ENCODE data around the gene SLC35A1. TPM values are rescaled to one million over a fixed set of nuclear protein-coding genes. Genes with fewer than 3 reads are reported as not detected.
A peak's percentile ranks its signal among the peaks of the same experiment; 100 is the strongest.

The SLC35A1 gene
- total RNA-seq, 1 donor from 2014 or later, result 9.1 TPM

DNA sequence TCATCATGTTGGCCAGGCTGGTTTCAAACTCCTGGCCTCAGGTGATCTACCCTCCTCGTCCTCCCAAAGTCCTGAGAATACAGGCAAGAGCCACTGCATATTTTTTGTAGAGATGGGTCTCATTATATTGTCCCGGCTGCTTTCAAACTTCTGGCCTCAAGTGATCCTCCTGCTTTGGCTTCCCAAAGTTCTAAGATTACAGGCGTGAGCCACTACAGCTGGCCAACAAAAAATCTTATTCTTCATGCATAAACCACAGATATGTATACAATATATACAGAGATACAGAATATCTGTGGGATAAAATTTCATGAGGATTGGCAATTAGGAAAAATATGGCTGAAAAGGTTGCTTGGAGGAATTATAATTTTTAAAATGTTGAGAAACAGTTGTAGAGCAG, 49.9 kb downstream of the SLC35A1 start:
- DNase-seq (ENCODE audit: low spot score) (no peak), ATAC-seq (no peak)

DNA sequence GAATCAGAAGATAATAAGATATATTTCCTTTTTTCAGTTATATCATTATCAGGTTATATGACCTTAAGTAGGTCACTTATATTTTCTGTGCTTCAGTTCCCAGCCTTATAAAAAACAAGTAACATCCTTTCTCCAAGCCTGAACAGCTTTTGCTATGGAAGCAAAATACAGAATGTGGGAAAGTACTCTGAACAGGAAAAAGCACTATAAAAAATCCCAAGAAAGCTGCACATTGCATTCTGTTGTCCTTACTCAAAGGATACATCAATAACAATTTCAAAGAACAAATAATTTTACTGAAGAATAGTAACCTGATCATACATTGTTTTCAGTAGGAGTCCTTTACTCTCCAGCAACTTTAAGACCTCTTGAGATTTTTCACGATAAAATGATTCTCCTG, 56.4 kb downstream of the SLC35A1 start:
- no peak for DNase-seq (ENCODE audit: low spot score)
- ATAC-seq, result no peak

DNA sequence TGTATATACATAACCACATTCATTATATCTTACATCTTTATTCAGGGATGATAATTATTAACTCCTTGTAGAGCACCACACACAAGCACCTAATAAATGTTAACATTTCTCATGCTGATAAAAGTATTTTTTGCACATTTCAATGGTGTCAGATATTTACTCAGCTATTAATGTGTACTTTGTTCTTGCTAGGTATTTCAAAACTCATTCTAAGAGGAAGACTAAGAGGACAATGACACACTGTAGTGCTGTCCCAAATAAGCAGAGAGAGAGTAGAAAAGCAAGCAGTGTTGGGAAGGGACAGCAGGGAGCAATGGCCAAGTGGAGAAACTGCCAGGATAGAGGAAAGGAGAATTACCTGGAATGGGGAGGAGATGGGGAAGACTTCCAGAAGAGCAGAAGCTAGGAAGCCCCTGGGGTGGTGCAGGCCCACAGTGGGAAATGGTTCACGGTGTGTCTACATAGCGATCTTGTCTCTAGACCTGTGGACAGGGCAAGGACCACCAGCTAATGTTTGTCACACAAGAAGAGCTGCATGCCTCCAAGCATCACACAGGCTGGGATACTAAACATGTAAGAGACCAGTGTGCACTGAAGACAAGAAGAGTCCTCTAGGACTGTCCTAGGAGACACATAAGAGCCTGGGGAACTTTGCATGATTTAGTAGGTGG, 61.7 kb downstream of the SLC35A1 start:
- no peak for DNase-seq (ENCODE audit: low spot score)
- ATAC-seq, result peak; percentile 97

DNA sequence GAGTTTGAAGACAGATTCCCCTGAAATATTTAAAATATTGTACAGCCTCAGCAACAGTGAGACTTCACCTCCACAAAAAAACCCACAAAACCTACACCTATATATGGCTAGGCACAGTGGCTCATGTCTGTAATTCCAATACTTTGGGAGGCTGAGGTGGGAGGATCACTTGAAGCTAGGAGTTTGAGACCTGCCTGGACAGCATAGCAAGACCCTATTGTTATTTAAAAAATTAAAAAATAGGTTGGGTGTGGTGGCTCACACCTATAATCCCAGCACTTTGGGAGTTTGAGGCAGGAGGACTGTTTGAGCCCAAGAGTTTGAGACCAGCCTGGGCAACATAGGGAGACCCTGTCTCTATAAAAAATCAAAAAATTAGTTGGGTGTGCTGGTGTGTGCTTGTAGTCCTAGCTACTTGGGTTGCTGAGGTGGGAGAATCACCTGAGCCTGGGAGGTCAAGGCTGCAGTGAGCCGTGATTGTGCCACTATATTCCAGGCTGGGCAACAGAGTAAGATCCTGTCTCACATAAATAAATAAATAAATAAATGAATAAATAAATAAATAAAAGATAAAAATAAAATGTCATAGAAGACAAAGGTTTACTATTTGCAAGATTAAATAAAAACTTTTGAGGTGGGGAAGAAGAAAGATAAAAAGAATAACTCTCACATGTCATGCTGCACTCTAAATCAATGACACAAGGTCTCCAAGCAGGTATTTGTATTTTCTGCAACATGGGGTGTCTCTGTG, 65.9 kb downstream of the SLC35A1 start:
- DNase-seq (ENCODE audit: low spot score) (no peak), ATAC-seq (no peak)

DNA sequence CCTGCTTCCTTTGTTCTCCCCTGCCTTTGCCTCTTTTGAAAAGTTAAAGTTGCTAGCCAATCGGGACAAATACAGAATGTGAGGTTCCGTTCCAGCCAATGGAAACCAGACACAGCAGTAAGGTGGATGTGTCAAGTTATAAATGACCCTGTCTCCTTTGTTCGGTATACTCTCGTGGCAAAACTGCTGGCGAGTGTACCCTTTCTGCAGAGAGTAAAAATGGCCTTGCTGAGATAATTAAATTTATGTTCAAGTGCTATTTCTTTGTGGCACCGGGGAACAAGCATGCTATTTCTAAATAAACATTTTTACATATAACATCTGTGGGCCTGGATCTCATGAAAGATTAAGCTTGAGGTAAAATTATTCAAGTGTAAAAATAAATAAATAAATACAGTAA, 66.8 kb downstream of the SLC35A1 start:
- DNase-seq (ENCODE audit: low spot score), result no peak

DNA sequence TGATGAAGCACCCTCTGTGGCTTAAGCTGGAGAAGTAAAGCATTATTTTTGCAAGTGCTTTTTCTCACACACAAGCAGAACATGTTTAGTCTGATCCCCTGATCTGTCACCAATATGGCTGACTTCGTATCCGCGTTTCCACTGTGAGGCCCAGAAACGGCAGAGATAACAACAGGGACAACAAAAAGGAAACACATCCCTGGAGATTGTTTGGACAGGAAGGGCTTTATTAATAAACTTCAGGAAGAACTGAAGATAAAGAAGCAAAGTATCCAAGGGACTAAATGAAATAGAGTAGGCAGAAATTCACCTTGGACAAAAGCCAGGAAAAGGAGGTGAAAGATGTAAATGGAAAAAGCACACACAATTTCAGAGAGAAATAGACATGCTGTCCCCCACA, 67.8 kb downstream of the SLC35A1 start:
- DNase-seq (ENCODE audit: low spot score), result no peak
- ATAC-seq, result peak; percentile 52

More for the DNA sequence above, 66.8 kb downstream of the SLC35A1 start:
- ATAC-seq, result no peak

DNA sequence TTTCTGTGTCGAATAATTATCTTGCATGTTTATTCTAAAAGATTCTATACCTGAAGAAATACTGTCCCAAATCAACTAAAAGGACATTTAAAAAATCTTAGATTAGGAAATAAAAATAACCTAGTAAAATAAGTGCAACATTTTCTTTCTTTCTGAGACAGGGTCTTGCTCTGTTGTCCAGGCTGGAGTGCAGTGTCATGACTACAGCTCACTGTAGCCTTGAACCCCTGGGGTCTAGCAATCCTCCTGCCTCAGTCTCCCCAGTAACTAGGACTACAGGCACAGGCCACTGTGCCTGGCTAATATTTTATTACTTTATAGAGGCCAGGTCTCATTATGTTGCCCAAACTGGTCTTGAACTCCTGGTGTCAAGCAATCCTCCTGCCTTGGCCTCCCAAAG, 68.3 kb downstream of the SLC35A1 start:
- no peak for ATAC-seq

DNA sequence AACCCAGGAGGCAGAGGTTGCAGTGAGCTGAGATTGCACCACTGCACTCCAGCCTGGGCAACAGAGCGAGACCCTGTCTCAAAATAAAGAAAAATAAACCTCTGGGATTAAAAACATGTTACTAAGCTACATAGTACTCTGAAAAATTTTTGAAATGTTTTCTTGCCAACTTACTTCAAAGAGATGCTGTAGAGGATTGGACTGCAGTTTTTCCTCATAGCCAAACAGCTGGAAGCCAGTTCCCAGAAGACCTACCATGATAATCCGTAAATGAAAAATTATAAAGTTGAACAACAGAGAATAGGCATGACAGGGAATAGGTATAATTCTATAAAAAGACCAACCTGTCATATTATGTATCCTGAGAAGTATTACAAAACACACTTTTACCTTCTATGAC, 69.0 kb downstream of the SLC35A1 start:
- DNase-seq (ENCODE audit: low spot score), result no peak
- no peak for ATAC-seq

More for the DNA sequence above, 68.3 kb downstream of the SLC35A1 start:
- no peak for DNase-seq (ENCODE audit: low spot score)

DNA sequence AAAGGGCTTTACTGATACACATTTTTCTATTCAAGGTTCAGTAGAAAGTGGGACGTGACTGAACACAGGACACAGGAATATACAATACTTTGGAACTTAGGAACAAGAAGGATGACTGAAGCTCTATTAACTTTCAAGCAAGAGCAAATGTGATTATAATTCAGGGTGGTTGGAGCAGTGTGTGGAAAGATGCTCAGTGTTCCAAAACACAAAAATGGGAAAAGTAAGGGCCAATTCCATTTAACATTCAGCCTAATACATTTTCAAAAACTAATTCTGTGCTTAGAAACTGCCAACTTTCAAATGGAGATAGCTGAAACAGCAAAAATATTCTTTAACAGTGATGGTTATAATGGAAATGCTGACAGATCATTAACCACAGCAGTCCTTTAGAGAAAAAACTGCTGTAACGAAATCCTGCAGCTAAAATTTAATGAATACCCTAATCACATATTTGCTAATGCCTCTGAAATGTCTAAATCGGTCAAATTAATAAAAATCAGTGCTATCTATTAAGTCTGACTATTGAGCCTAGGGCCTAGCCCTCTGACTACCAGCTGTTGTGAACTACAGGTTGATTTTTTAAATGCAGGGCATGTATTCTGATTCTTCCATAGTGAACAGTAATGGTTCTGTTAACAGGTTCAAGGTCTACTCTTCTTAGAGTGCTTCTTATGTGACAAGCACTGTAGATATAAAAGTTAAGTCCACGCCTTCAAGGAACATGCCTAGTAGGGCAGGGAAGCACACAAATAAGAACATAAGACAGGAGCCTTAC, 71.1 kb downstream of the SLC35A1 start:
- ATAC-seq, result no peak
- no peak for DNase-seq (ENCODE audit: low spot score)

DNA sequence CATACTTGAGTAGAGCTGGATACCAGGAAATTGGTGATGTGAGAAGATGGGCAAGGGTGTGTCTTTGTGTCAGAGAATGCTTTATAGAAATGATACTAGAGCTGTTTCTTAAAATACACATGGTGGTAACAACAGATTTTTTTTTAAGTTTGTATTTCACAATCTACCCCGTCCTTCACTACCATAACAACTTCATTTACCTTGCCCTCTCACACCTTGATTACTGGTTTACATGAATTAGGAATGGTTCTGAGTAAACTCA, 71.6 kb downstream of the SLC35A1 start:
- ATAC-seq (no peak), DNase-seq (ENCODE audit: low spot score) (no peak)

DNA sequence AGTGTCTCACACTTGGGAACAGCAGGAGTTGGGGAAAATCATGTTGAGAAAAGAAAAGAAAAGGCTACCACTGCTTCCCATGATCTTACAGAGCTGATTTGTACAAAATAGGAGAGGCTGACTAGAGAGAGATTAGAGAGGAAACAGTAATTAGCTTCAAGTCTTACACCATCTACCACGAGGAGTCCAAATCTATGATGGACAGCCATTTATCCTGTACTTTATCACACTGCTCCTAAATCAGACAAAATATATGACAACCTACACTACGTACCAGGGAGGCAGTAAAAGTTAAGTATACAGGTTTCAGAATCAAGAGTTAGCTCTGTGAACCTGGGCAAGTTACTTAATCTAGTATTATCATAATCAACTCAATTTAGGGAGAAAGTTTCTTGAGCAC, 79.0 kb downstream of the SLC35A1 start:
- ATAC-seq, result no peak

DNA sequence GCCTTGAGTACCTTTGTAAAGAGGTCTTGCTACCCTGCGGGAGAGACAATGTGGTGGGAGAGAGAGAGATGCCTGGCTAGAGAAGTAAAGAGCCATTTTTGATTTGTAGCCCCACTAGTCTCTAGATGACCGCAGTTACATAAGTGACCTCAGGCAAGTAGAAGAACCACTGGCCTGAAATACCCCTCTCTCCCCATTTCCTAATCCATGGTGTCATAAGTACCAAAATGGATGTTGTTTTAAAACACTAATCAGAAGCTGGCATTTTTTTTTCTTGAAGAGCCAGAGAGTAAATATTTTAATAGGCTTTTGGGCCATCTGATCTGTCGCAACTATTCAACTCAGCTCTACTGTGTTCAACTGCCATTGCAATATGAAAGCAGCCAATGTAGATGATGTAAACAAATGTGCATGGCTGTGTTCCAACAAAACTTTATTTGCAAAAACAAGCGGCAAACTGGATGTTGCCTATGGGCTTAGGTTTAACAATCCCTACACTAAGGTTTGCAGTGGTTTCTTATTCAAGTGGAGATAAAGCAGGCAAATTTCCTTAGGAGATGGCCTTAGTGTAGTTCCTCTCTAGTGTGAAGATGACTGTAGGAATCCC, 80.5 kb downstream of the SLC35A1 start:
- ATAC-seq (peak; percentile 75), DNase-seq (ENCODE audit: low spot score) (no peak)

More for the DNA sequence above, 79.0 kb downstream of the SLC35A1 start:
- DNase-seq (ENCODE audit: low spot score), result no peak

DNA sequence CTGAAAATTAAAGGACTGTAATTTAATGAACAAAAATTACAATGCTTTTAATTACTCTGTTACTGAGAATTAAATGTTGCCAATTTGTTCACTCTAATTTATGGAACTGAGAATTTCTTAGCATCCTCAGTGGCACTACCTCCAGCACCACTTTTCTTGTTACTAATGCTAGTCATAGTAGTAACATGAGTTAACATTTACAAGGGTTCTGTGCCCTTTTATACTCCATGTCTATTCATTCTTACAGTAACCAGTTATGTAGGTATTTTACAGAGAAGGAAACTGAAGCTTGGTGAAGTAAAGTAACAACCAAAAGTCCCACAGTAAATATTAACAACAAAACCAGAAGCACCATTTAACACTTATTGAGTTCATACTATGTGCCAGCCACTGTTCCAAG, 82.7 kb downstream of the SLC35A1 start:
- DNase-seq (ENCODE audit: low spot score) (no peak), ATAC-seq (no peak)

DNA sequence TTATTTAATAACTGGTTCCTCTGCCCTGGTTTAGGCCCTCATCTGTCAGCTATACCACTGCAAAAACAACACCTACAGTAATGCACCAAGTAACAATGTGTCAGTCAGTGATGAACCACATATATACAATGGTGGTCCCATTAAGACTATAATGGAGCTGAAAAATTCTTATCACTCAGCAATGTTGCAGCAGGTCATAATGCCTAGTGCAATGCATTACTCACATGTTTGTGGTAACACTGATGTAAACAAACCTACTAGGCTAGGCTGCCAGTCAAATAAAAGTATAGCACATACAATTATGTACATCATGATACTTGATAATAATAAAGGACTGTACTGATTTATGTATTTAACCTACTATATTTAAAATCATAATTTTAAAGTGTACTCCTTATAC, 85.7 kb downstream of the SLC35A1 start:
- ATAC-seq (no peak), DNase-seq (ENCODE audit: low spot score) (no peak)

DNA sequence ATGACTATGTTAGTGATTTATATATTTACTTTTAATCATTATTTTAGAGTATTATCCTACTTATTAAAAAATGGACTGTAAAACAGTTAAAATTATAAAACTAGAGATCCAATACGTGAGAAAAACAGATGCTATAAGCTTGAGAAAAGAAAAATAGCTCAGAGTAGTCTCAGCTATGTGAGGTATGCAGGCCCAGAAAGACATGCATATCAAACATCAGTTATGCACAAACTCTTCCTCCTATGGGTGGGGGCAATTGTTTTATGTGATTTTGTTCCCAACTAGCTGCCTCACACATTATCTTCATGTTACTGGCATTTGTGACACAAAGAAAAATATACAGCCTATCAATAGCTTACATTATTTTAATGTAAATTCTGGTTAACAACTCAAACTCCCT, 88.2 kb downstream of the SLC35A1 start:
- no peak for ATAC-seq
- no peak for DNase-seq (ENCODE audit: low spot score)

Other genes starting within 250 kb of the SLC35A1 start
- gene SMIM8, start 150.4 kb upstream of the SLC35A1 start, total RNA-seq, result 5.0 TPM
- gene GJB7, start 143.7 kb upstream of the SLC35A1 start, total RNA-seq, result not detected
- gene C6orf163, start 128.2 kb upstream of the SLC35A1 start, total RNA-seq, result 1.2 TPM
- gene CFAP206, start 65.0 kb upstream of the SLC35A1 start, total RNA-seq, result not detected
- gene RARS2, start 117.0 kb downstream of the SLC35A1 start, total RNA-seq, result 13.6 TPM
- gene ORC3, start 117.2 kb downstream of the SLC35A1 start, total RNA-seq, result 6.3 TPM
- 16.6 TPM for gene AKIRIN2, start 229.3 kb downstream of the SLC35A1 start, total RNA-seq